GM18861 (cell line): Measurements from ENCODE around the gene PAK5.
A peak's percentile ranks its signal among the peaks of the same experiment; 100 is the strongest.

Experiments
- ATAC-seq: cut with Tn5 transposase; IDR thresholded peaks from one replicate; pipeline ENCODE4 v1.9.1; 2021; ENCODE audit not compliant: unreplicated experiment

PAK5 gene

GRCh38 chr20:9501473-9501872, 337.4 kb downstream of the PAK5 start:
- no peak for ATAC-seq

GRCh38 chr20:9500121-9500520, 338.8 kb downstream of the PAK5 start:
- ATAC-seq = peak; percentile 70

- ATAC-seq = no peak
Measured at GRCh38 chr20:9499126-9499899, 339.6 kb downstream of the PAK5 start.

GRCh38 chr20:9498322-9498721, 340.6 kb downstream of the PAK5 start:
- no peak for ATAC-seq

GRCh38 chr20:9496155-9496554, 342.7 kb downstream of the PAK5 start:
- no peak for ATAC-seq

- ATAC-seq = no peak
Measured at GRCh38 chr20:9495701-9496100, 343.2 kb downstream of the PAK5 start.

GRCh38 chr20:9493803-9494202, 345.1 kb downstream of the PAK5 start:
- no peak for ATAC-seq

- no peak for ATAC-seq
Measured at GRCh38 chr20:9492067-9492466, 346.8 kb downstream of the PAK5 start.

GRCh38 chr20:9491324-9491723, 347.6 kb downstream of the PAK5 start:
- no peak for ATAC-seq

- ATAC-seq = no peak
Measured at GRCh38 chr20:9490631-9491030, 348.2 kb downstream of the PAK5 start.

GRCh38 chr20:9490161-9490560, 348.7 kb downstream of the PAK5 start:
- ATAC-seq = no peak

- no peak for ATAC-seq
Measured at GRCh38 chr20:9488063-9488462, 350.8 kb downstream of the PAK5 start.
